Neural cell (in vitro differentiated cells): ENCODE results near the gene F11. TPM values are rescaled to one million over a fixed set of nuclear protein-coding genes. Genes with fewer than 3 reads are reported as not detected.

Experiments used
- H2AFZ ChIP-seq: fragments of 200-600, 300-800 bp; sonication (generic), shearing (Covaris generic); 2 replicates; pipeline ENCODE4 v1.6.0; 2014; ENCODE audit warnings: low read depth, mild to moderate bottlenecking, antibody characterized with exemption, low read length, moderate library complexity
- H3F3A ChIP-seq: fragments of 200-600 bp; shearing (Covaris generic); 2 replicates; pipeline ENCODE4 v1.6.1; 2016; ENCODE audit warnings: mild to moderate bottlenecking, moderate library complexity, mixed read lengths, antibody characterized with exemption, low read length; ENCODE audit not compliant: insufficient read depth, poor library complexity, severe bottlenecking
- H3K27ac ChIP-seq: fragments of 200-600, 300-800 bp; sonication (generic), shearing (Covaris generic); 2 replicates; pipeline ENCODE4 v1.5.1; 2014; ENCODE audit warnings: mild to moderate bottlenecking, low read length, moderate library complexity
- H3K27me3 ChIP-seq: fragments of 300-800, 200-600 bp; sonication (generic), shearing (Covaris generic); 2 replicates; pipeline ENCODE4 v1.6.0; 2014; ENCODE audit warnings: mild to moderate bottlenecking, low read depth, low read length, moderate library complexity; ENCODE audit not compliant: insufficient read depth
- H3K36me3 ChIP-seq: fragments of 300-800, 200-600 bp; sonication (generic), shearing (Covaris generic); 2 replicates; pipeline ENCODE4 v1.5.1; 2014; ENCODE audit warnings: mild to moderate bottlenecking, antibody characterized with exemption, low read length, moderate library complexity; ENCODE audit not compliant: insufficient read depth
- H3K4me2 ChIP-seq: fragments of 300-800, 200-600 bp; sonication (generic), shearing (Covaris generic); 2 replicates; pipeline ENCODE4 v1.6.0; 2014; ENCODE audit warnings: mild to moderate bottlenecking, low read length
- H3K4me3 ChIP-seq: fragments of 300-800, 200-600 bp; sonication (generic), shearing (Covaris generic); 2 replicates; pipeline ENCODE4 v1.5.1; 2014; ENCODE audit warnings: mild to moderate bottlenecking, low read length, moderate library complexity
- H3K79me2 ChIP-seq: fragments of 200-600 bp; shearing (Covaris generic); replicated peaks from 2 replicates; pipeline ENCODE4 v1.6.0; 2014; ENCODE audit warnings: mild to moderate bottlenecking, low read length, moderate library complexity; ENCODE audit not compliant: insufficient read depth
- H3K9ac ChIP-seq: fragments of 300-800, 200-600 bp; sonication (generic), shearing (Covaris generic); 2 replicates; pipeline ENCODE4 v1.6.1; 2016; ENCODE audit warnings: mild to moderate bottlenecking, low read length, mixed read lengths
- H3K9me2 ChIP-seq: fragments of 200-600 bp; shearing (Covaris generic); 2 replicates; pipeline ENCODE4 v1.6.1; 2016; ENCODE audit warnings: mild to moderate bottlenecking, low read length, mixed read lengths; ENCODE audit not compliant: insufficient read depth
- H3K9me3 ChIP-seq: fragments of 200-600, 300-800 bp; sonication (generic), shearing (Covaris generic); 2 replicates; pipeline ENCODE4 v1.6.1; 2016; ENCODE audit warnings: mild to moderate bottlenecking, mixed run types, low read length, moderate library complexity, mixed read lengths
- H4K20me1 ChIP-seq: fragments of 200-600 bp; shearing (Covaris generic); 2 replicates; pipeline ENCODE4 v1.6.1; 2016; ENCODE audit warnings: mild to moderate bottlenecking, mixed run types; ENCODE audit not compliant: insufficient read depth
- EP300 ChIP-seq: fragments of 450-650 bp; conservative IDR thresholded peaks from 2 replicates; pipeline ENCODE4 v1.6.1; 2014; ENCODE audit warnings: antibody characterized with exemption, mild to moderate bottlenecking, moderate library complexity; ENCODE audit not compliant: poor library complexity, severe bottlenecking
- EZH2 ChIP-seq: fragments of 200-600, 300-800 bp; shearing (Covaris generic), sonication (generic); IDR thresholded peaks from 2 replicates; pipeline ENCODE4 v1.6.1; 2014; ENCODE audit warnings: antibody characterized with exemption, low read length, borderline replicate concordance, mild to moderate bottlenecking; ENCODE audit not compliant: insufficient read depth, poor library complexity, severe bottlenecking
- MXI1 ChIP-seq: fragments of 450-650 bp; conservative IDR thresholded peaks from 2 replicates; pipeline ENCODE4 v1.6.1; 2014; ENCODE audit warnings: antibody characterized with exemption, mild to moderate bottlenecking; ENCODE audit not compliant: poor library complexity, severe bottlenecking
- POLR2AphosphoS5 ChIP-seq: IDR thresholded peaks from 2 replicates; pipeline ENCODE4 v1.6.1; 2012
- RAD21 ChIP-seq: fragments of 450-650 bp; conservative IDR thresholded peaks from 2 replicates; pipeline ENCODE4 v1.6.1; 2014; ENCODE audit warnings: antibody characterized with exemption, mild to moderate bottlenecking, moderate library complexity
- SMC3 ChIP-seq: fragments of 450-650 bp; conservative IDR thresholded peaks from 2 replicates; pipeline ENCODE4 v1.6.1; 2014; ENCODE audit warnings: antibody characterized with exemption, mild to moderate bottlenecking, moderate library complexity; ENCODE audit not compliant: poor library complexity
- TAF1 ChIP-seq: IDR thresholded peaks from 2 replicates; pipeline ENCODE4 v1.6.1; 2012; ENCODE audit warnings: low read depth
- polyA plus RNA-seq: library from polyadenylated mRNA; depleted of rRNA; stranded (reverse); fragments of >200 nt; gene quantifications from 2 replicates; pipeline ENCODE4 v1.2.3, GENCODE V29; 2014
- TF ChIP-seq, protein P1 (sequence below): fragments of 450-650 bp; IDR thresholded peaks from 2 replicates; pipeline ENCODE4 v1.5.1; 2014; ENCODE audit warnings: antibody characterized with exemption, mild to moderate bottlenecking, moderate library complexity; ENCODE audit not compliant: poor library complexity, severe bottlenecking
- TF ChIP-seq, protein P2 (sequence below): IDR thresholded peaks from 2 replicates; pipeline ENCODE4 v1.6.1; 2012; ENCODE audit warnings: borderline replicate concordance

The F11 gene
- polyA plus RNA-seq, 1 donor from 2014 or later: not detected

DNA sequence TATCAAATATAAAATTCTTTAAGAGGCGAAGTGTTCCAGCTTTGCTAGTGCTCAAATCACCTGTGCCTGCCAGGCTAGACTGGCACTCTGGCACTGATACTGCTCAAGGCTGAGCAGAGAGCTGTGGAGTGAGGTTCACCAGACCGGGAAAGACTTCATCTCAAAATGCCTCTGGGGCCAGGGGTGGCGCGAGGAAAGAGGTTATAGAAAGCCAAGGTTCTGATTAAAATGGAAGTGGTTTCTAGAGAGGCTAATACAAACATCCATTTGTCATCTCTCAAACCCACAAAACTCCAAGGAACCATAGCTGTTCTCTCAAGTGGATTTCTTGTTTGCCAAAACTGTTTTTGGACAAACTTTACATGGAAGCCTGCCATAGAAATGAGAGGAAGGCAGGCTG, 41.5 kb downstream of the F11 start:
- H3K36me3 ChIP-seq: no peaks in the 10 kb centered on the region

DNA sequence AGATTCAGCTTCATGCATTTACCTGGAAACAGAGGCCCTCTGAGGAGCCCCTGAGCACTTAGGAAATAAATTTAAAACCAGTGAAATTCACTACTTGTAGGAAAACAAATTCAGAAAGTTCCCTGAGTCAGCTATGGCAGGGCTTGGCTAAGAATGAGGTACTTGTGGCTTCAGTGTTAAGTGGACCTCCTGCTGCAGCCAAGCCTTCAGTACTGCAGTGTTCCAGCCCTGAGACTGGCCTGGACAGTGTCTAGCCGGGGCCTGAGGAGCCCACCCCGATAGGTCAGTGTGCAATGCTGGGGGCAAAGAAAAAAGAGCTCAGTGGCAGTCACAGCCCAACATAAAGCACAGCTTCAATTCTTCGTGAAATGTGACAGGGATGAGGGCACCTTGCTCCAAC, 41.9 kb downstream of the F11 start:
- H3F3A ChIP-seq: no peaks in the 10 kb centered on the region
- TF ChIP-seq TAF1 (no peak), EZH2 (no peak), SMC3 (no peak), EP300 (no peak), POLR2AphosphoS5 (no peak), RAD21 (no peak), MXI1 (no peak)
- TF ChIP-seq, protein P1, sequence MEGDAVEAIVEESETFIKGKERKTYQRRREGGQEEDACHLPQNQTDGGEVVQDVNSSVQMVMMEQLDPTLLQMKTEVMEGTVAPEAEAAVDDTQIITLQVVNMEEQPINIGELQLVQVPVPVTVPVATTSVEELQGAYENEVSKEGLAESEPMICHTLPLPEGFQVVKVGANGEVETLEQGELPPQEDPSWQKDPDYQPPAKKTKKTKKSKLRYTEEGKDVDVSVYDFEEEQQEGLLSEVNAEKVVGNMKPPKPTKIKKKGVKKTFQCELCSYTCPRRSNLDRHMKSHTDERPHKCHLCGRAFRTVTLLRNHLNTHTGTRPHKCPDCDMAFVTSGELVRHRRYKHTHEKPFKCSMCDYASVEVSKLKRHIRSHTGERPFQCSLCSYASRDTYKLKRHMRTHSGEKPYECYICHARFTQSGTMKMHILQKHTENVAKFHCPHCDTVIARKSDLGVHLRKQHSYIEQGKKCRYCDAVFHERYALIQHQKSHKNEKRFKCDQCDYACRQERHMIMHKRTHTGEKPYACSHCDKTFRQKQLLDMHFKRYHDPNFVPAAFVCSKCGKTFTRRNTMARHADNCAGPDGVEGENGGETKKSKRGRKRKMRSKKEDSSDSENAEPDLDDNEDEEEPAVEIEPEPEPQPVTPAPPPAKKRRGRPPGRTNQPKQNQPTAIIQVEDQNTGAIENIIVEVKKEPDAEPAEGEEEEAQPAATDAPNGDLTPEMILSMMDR: no peak
- TF ChIP-seq, protein P2, sequence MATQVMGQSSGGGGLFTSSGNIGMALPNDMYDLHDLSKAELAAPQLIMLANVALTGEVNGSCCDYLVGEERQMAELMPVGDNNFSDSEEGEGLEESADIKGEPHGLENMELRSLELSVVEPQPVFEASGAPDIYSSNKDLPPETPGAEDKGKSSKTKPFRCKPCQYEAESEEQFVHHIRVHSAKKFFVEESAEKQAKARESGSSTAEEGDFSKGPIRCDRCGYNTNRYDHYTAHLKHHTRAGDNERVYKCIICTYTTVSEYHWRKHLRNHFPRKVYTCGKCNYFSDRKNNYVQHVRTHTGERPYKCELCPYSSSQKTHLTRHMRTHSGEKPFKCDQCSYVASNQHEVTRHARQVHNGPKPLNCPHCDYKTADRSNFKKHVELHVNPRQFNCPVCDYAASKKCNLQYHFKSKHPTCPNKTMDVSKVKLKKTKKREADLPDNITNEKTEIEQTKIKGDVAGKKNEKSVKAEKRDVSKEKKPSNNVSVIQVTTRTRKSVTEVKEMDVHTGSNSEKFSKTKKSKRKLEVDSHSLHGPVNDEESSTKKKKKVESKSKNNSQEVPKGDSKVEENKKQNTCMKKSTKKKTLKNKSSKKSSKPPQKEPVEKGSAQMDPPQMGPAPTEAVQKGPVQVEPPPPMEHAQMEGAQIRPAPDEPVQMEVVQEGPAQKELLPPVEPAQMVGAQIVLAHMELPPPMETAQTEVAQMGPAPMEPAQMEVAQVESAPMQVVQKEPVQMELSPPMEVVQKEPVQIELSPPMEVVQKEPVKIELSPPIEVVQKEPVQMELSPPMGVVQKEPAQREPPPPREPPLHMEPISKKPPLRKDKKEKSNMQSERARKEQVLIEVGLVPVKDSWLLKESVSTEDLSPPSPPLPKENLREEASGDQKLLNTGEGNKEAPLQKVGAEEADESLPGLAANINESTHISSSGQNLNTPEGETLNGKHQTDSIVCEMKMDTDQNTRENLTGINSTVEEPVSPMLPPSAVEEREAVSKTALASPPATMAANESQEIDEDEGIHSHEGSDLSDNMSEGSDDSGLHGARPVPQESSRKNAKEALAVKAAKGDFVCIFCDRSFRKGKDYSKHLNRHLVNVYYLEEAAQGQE: no peak
- no peaks in the 10 kb centered on the region for H3K9me3 ChIP-seq
- H3K79me2 ChIP-seq: no peaks in the 10 kb centered on the region
- no peak overlapping the region for H3K9ac ChIP-seq
- H3K9me2 ChIP-seq: no peaks in the 10 kb centered on the region
- H3K27me3 ChIP-seq: no peaks in the 10 kb centered on the region
- H3K4me3 ChIP-seq: no peak overlapping the region
- no peak overlapping the region for H3K27ac ChIP-seq
- no peaks in the 10 kb centered on the region for H4K20me1 ChIP-seq
- H3K36me3 ChIP-seq: no peaks in the 10 kb centered on the region
- no peak overlapping the region for H2AFZ ChIP-seq
- H3K4me2 ChIP-seq: no peak overlapping the region

More for the DNA sequence above, 41.5 kb downstream of the F11 start:
- no peak overlapping the region for H3K4me3 ChIP-seq
- H3K79me2 ChIP-seq: no peaks in the 10 kb centered on the region
- no peaks in the 10 kb centered on the region for H3K27me3 ChIP-seq
- no peak overlapping the region for H2AFZ ChIP-seq
- H3K27ac ChIP-seq: no peak overlapping the region
- no peaks in the 10 kb centered on the region for H3K9me3 ChIP-seq
- TF ChIP-seq, protein P1: no peak
- TF ChIP-seq EP300: no peak
- no peaks in the 10 kb centered on the region for H3K9me2 ChIP-seq
- H4K20me1 ChIP-seq: no peaks in the 10 kb centered on the region
- no peak overlapping the region for H3K4me2 ChIP-seq
- H3K9ac ChIP-seq: no peak overlapping the region
- no peaks in the 10 kb centered on the region for H3F3A ChIP-seq
